ENCODE results near the gene TCF12.

Gene TCF12

DNA sequence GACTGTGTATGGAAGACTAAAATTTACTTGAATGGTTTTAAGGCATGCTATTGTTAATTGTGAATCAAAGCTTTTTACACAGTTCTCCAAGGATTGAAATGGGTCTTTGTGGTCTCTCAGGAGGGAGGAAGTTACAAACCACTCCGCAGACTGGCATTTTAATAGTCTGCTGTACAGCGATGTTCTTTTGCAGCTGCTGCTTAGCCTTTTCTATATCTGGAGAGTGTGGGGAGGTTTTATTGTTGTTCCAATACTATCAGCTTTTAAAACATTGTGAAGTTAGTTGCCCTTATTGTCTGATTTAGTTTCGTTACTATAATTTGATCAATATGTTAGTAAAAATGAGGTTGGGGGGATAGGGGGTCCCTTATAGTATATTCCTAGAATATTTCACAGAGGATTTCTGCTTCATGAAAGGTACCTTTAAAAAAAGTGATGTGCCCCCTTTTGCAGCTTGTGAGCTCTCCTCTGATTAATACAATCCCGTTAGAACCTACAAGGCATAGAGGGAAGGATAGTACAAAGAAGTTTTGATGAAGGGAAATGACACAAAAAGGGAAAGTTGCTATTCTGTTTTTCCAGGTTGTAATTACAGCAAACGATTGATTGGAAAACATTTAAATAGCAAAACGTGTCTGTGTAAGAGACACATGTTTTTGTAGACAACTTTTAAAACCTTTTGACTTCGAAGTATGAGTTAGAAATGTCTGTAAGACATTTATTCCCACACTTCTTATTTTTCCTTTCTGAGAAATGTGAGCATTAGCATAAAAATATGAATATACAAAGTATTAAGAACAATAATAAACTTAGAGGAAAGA is 299.5 kb downstream of the TCF12 start:
- no peak overlapping the region for H3K9ac ChIP-seq (ENCODE audit: low read length)
- peak overlapping the region; percentile 5 for H3K4me3 ChIP-seq (ENCODE audit: low read length)
- H3K36me3 ChIP-seq (ENCODE audit: control insufficient read depth, low read depth, low read length), result no peaks in the 10 kb centered on the region
- no peaks in the 10 kb centered on the region for H3K27me3 ChIP-seq (ENCODE audit: control insufficient read depth, insufficient read depth, low read length)
- no peaks in the 10 kb centered on the region for H3K9me3 ChIP-seq (ENCODE audit: control insufficient read depth, low read depth, low read length)
- peaks cover 68% of the 10 kb centered on the region for H3K4me1 ChIP-seq (ENCODE audit: control insufficient read depth, low read depth, low read length)
- H3K27ac ChIP-seq (ENCODE audit: low read length), result no peak overlapping the region

DNA sequence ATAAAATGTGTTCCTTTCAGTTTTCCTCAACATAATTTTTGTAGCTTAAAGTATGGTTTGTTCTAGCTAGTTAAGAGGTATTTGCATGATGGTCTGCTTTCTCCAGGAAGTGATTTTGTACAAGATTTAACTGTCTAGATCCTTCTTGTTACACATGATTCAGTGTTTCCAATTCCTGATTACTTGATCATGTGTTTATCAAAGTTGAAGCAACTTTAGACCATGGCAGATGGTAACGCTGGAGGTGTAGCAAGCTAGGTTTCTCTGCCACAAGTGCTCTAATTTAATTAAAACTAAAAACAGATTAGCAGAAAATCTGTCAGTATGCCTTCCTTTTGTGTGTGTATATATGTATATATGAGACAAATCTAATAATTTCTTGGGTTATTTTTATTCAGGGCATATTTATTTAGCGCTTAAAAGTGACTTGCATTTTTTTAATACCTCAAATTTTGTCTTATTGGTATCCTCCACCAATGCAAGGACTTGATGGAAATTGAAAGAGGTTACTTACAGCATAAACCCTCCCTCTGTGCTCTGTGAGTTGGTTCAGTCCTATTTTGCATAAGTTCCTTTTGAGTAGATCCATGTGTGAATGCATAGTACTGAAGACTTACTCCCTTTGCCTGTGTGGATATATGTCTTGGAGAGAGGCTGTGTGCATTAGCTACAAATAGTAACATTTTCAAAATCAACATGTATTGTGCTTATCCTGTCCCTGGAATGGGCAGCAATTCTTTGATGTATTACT is 300.6 kb downstream of the TCF12 start:
- H3K27me3 ChIP-seq (ENCODE audit: control insufficient read depth, insufficient read depth, low read length), result no peaks in the 10 kb centered on the region
- peak overlapping the region; percentile 73 for H3K27ac ChIP-seq (ENCODE audit: low read length)
- no peaks in the 10 kb centered on the region for H3K9me3 ChIP-seq (ENCODE audit: control insufficient read depth, low read depth, low read length)
- H3K36me3 ChIP-seq (ENCODE audit: control insufficient read depth, low read depth, low read length), result no peaks in the 10 kb centered on the region
- peaks cover 61% of the 10 kb centered on the region for H3K4me1 ChIP-seq (ENCODE audit: control insufficient read depth, low read depth, low read length)
- peak overlapping the region; percentile 48 for H3K9ac ChIP-seq (ENCODE audit: low read length)
- H3K4me3 ChIP-seq (ENCODE audit: low read length), result peak overlapping the region; percentile 77

DNA sequence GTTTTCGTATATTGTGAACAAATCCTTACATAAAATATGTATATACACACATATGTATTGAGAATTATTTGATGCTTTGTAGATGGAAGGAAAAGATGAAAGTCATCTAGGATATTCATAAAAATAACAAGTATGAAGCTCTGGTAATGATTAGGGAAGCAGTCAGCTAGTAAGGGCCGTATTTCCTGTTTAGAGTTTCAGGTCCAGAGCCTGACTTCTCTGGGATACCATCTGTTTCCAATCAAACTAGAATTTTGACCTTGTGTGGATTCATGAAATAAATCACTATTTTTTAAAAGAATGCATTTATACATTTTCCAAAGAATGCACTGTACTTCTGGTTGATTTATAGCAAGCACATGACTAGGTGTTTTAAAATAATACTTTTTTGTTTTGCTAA is 301.8 kb downstream of the TCF12 start:
- no peaks in the 10 kb centered on the region for H3K36me3 ChIP-seq (ENCODE audit: control insufficient read depth, low read depth, low read length)
- H3K27ac ChIP-seq (ENCODE audit: low read length), result no peak overlapping the region
- peak overlapping the region; percentile 77 for H3K4me3 ChIP-seq (ENCODE audit: low read length)
- H3K4me1 ChIP-seq (ENCODE audit: control insufficient read depth, low read depth, low read length), result peaks cover 56% of the 10 kb centered on the region
- no peaks in the 10 kb centered on the region for H3K9me3 ChIP-seq (ENCODE audit: control insufficient read depth, low read depth, low read length)
- H3K9ac ChIP-seq (ENCODE audit: low read length), result peak overlapping the region; percentile 26
- H3K27me3 ChIP-seq (ENCODE audit: control insufficient read depth, insufficient read depth, low read length), result no peaks in the 10 kb centered on the region

DNA sequence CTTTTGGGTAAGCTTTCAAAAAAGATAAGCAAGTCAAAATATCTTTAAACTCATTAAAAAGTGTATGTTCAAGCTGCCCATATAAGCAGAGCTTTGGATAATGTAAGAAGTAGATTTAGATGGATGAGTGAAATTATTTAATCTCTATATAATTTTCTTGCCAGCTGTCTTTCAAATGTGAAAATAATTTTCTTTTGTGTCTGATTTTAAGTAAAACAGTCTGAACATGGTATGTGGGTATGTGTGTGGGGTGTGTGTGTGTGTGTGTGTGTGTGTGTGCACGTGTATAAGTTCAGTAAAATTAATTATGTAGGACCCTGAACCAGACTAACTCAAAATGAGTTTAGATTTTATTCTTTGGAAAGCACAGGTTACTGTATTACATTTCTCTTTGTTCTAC is 302.7 kb downstream of the TCF12 start:
- Histone ChIP-seq H3K4me3 (ENCODE audit: low read length) (peak overlapping the region; percentile 77), H3K36me3 (ENCODE audit: control insufficient read depth, low read depth, low read length) (no peaks in the 10 kb centered on the region), H3K4me1 (ENCODE audit: control insufficient read depth, low read depth, low read length) (peaks cover 49% of the 10 kb centered on the region), H3K9ac (ENCODE audit: low read length) (peak overlapping the region; percentile 26), H3K27ac (ENCODE audit: low read length) (peak overlapping the region; percentile 39), H3K9me3 (ENCODE audit: control insufficient read depth, low read depth, low read length) (no peaks in the 10 kb centered on the region), H3K27me3 (ENCODE audit: control insufficient read depth, insufficient read depth, low read length) (no peaks in the 10 kb centered on the region)

DNA sequence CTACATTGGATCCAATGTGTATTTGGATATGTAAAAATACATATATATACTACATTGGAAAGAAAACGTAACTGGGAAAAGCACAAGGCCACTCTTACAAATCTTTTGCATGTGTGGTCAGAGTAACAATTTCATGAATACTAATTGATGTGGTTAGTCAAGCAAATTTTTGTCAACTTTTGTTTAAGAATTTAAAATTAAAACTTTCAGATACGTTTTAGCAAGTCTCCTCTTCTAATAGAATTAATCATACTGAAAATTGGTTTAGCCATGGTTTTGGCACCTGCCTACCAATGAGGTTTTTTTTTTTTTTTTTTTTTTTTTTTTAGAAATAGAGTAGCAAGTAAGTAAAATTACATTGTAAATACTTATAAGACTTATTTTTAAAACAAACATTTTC is 304.9 kb downstream of the TCF12 start:
- no peak overlapping the region for H3K9ac ChIP-seq (ENCODE audit: low read length)
- H3K36me3 ChIP-seq (ENCODE audit: control insufficient read depth, low read depth, low read length), result no peaks in the 10 kb centered on the region
- H3K4me1 ChIP-seq (ENCODE audit: control insufficient read depth, low read depth, low read length), result peaks cover 40% of the 10 kb centered on the region
- no peak overlapping the region for H3K27ac ChIP-seq (ENCODE audit: low read length)
- H3K4me3 ChIP-seq (ENCODE audit: low read length), result no peak overlapping the region
- H3K27me3 ChIP-seq (ENCODE audit: control insufficient read depth, insufficient read depth, low read length), result no peaks in the 10 kb centered on the region
- H3K9me3 ChIP-seq (ENCODE audit: control insufficient read depth, low read depth, low read length), result no peaks in the 10 kb centered on the region

DNA sequence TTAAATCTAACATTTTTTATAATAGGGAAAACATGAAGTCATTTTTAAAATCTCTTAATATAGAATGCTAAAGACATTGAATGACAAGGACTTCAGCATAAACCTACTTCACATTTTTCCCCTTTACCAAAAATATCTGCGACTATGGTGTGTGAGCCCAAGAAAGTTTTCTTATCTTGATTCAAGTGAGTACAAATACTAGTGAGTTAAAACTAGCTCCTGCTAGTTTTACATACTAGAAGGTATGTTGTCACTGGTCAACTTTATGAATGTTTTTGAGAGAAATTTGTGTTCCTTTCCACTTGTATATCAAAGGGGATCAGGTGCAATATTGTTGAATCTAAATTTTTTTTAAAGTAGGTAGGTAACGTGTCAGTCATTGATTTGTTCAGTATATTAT is 305.4 kb downstream of the TCF12 start:
- Histone ChIP-seq H3K9ac (ENCODE audit: low read length) (no peak overlapping the region), H3K27ac (ENCODE audit: low read length) (no peak overlapping the region), H3K27me3 (ENCODE audit: control insufficient read depth, insufficient read depth, low read length) (no peaks in the 10 kb centered on the region), H3K4me3 (ENCODE audit: low read length) (no peak overlapping the region), H3K9me3 (ENCODE audit: control insufficient read depth, low read depth, low read length) (no peaks in the 10 kb centered on the region), H3K4me1 (ENCODE audit: control insufficient read depth, low read depth, low read length) (peaks cover 34% of the 10 kb centered on the region), H3K36me3 (ENCODE audit: control insufficient read depth, low read depth, low read length) (no peaks in the 10 kb centered on the region)

DNA sequence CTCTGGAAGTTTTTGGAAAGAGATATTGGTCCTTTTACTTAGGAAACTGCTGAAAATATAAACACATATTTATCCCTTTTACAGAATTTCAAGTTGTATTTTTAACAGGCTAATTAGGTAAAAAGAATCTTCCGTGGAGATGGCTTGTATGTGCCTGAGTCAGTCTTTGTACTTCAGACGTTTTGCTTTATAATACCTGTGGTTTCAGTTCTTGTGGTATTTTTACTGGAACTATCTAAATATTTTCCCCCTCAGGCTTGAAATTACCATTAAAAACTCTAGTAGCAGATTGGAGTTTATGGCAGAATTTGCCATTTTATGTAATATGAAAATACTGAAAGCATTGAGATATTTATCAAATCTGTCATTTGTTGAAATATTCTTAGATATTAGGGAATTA is 306.2 kb downstream of the TCF12 start:
- Histone ChIP-seq H3K9me3 (ENCODE audit: control insufficient read depth, low read depth, low read length) (no peaks in the 10 kb centered on the region), H3K9ac (ENCODE audit: low read length) (no peak overlapping the region), H3K4me3 (ENCODE audit: low read length) (no peak overlapping the region), H3K27me3 (ENCODE audit: control insufficient read depth, insufficient read depth, low read length) (no peaks in the 10 kb centered on the region), H3K4me1 (ENCODE audit: control insufficient read depth, low read depth, low read length) (peaks cover 28% of the 10 kb centered on the region), H3K27ac (ENCODE audit: low read length) (no peak overlapping the region), H3K36me3 (ENCODE audit: control insufficient read depth, low read depth, low read length) (no peaks in the 10 kb centered on the region)

DNA sequence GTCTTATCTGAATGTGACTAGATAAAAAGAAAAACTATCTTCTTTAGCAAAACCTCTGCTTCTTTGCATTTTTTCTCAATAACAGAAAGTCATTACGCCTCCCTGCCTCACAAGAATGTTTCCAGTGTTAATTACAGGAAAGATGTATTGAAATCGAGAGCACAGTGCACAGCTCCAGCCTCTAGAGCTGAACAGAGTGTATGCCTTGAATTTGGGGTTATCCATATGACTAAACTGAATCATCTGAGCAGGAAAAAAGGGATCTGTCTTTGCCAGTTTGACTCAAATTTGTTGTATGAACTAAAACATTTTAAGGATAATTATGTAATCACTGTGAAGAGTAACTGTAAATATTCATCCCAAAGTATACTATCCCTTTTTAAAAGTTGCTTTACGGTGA is 308.7 kb downstream of the TCF12 start:
- Histone ChIP-seq H3K4me3 (ENCODE audit: low read length) (no peak overlapping the region), H3K9ac (ENCODE audit: low read length) (no peak overlapping the region), H3K36me3 (ENCODE audit: control insufficient read depth, low read depth, low read length) (peaks cover under 1% of the 10 kb centered on the region), H3K27ac (ENCODE audit: low read length) (no peak overlapping the region), H3K4me1 (ENCODE audit: control insufficient read depth, low read depth, low read length) (peaks cover 14% of the 10 kb centered on the region), H3K9me3 (ENCODE audit: control insufficient read depth, low read depth, low read length) (no peaks in the 10 kb centered on the region), H3K27me3 (ENCODE audit: control insufficient read depth, insufficient read depth, low read length) (no peaks in the 10 kb centered on the region)

DNA sequence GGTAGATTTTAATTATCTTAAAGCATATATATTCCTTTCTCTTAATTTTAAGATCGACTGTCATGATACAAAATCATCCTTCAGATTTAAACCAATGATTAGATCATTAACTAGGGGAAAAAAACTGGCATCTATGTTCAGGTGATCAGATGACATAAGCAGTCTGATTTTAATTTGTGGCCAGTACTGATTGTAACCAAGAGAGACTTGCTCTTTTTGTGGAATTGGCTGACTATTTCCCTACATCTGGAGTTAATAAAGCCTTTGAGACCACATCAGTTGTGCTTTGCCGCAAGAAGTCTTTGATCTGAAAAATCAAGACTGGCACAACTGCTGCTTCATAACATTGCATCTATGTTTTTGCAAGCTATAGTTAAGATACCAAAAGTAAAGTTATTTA is 309.5 kb downstream of the TCF12 start:
- Histone ChIP-seq H3K27me3 (ENCODE audit: control insufficient read depth, insufficient read depth, low read length) (no peaks in the 10 kb centered on the region), H3K36me3 (ENCODE audit: control insufficient read depth, low read depth, low read length) (peaks cover 6% of the 10 kb centered on the region), H3K27ac (ENCODE audit: low read length) (no peak overlapping the region), H3K9ac (ENCODE audit: low read length) (peak overlapping the region; percentile 8), H3K4me1 (ENCODE audit: control insufficient read depth, low read depth, low read length) (peaks cover 11% of the 10 kb centered on the region), H3K9me3 (ENCODE audit: control insufficient read depth, low read depth, low read length) (no peaks in the 10 kb centered on the region), H3K4me3 (ENCODE audit: low read length) (no peak overlapping the region)

DNA sequence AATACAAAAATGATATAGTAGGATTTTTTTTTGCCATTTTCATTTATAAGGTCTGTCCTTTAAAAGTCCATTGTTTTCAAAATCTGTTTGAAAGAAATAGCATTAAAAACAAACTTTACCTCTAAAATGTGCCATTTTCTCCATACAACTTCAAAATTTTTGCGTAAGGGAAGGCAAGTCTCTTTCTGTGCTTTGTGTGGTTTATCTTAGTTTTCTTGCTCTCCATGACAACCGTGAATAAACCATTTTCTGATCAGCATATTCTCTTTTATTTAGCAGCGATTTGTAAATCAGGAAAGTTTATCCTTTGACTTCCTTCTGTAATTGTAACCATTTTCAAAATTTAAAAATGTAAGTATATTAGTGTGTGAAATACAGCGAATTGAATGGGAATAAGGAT is 310.0 kb downstream of the TCF12 start:
- no peak overlapping the region for H3K27ac ChIP-seq (ENCODE audit: low read length)
- peaks cover 7% of the 10 kb centered on the region for H3K4me1 ChIP-seq (ENCODE audit: control insufficient read depth, low read depth, low read length)
- H3K9me3 ChIP-seq (ENCODE audit: control insufficient read depth, low read depth, low read length), result no peaks in the 10 kb centered on the region
- H3K27me3 ChIP-seq (ENCODE audit: control insufficient read depth, insufficient read depth, low read length), result no peaks in the 10 kb centered on the region
- no peak overlapping the region for H3K4me3 ChIP-seq (ENCODE audit: low read length)
- peaks cover 6% of the 10 kb centered on the region for H3K36me3 ChIP-seq (ENCODE audit: control insufficient read depth, low read depth, low read length)
- peak overlapping the region; percentile 8 for H3K9ac ChIP-seq (ENCODE audit: low read length)

DNA sequence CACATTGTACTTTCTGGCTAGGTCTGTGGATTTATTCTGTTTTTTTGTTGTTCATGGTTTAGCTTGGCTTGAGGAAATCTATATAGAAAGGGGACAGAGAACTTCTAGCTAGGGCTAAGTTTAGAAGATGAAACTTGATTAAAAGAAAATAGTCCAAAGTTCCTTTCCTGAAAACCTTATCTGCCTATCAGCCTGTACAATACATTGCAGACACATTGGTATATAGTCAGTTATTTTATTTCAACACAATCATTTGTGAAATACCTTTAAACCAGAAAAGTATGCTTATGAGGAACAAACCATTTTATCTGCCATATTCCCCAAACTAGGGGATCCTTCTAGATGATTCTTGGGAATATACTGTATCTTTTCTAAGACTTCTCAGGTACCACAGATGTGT is 310.6 kb downstream of the TCF12 start:
- H3K9me3 ChIP-seq (ENCODE audit: control insufficient read depth, low read depth, low read length), result no peaks in the 10 kb centered on the region
- no peaks in the 10 kb centered on the region for H3K27me3 ChIP-seq (ENCODE audit: control insufficient read depth, insufficient read depth, low read length)
- no peak overlapping the region for H3K27ac ChIP-seq (ENCODE audit: low read length)
- H3K4me1 ChIP-seq (ENCODE audit: control insufficient read depth, low read depth, low read length), result peaks cover 7% of the 10 kb centered on the region
- H3K9ac ChIP-seq (ENCODE audit: low read length), result no peak overlapping the region
- no peak overlapping the region for H3K4me3 ChIP-seq (ENCODE audit: low read length)
- peaks cover 13% of the 10 kb centered on the region for H3K36me3 ChIP-seq (ENCODE audit: control insufficient read depth, low read depth, low read length)

DNA sequence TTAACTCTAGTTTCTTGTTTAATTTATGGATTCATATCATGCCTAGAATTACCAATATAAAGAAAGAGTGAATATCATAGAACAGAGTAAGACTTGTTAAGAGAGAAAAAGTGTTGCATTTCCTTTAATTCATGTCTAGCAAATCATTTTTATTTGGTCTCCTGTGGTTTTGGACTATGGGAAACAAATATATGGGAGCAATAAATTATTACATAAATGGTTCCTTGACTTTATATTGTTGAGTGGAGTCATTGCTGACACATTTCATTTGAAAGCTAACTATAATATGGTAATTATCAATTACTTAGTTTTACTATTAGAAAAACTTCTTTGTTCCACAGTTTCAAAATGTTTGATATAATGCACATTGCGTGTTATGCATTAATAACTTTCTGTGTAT is 313.1 kb downstream of the TCF12 start:
- Histone ChIP-seq H3K9ac (ENCODE audit: low read length) (no peak overlapping the region), H3K36me3 (ENCODE audit: control insufficient read depth, low read depth, low read length) (peaks cover 28% of the 10 kb centered on the region), H3K9me3 (ENCODE audit: control insufficient read depth, low read depth, low read length) (no peaks in the 10 kb centered on the region), H3K27ac (ENCODE audit: low read length) (no peak overlapping the region), H3K4me3 (ENCODE audit: low read length) (no peak overlapping the region), H3K27me3 (ENCODE audit: control insufficient read depth, insufficient read depth, low read length) (no peaks in the 10 kb centered on the region), H3K4me1 (ENCODE audit: control insufficient read depth, low read depth, low read length) (peaks cover 25% of the 10 kb centered on the region)

Data from iPS-18a (cell line).